HG03460 (cell line): ENCODE measurements around the gene ORAI1.

Experiments
- ATAC-seq: cut with Tn5 transposase; IDR thresholded peaks from one replicate; pipeline ENCODE4 v1.9.1; 2021; ENCODE audit not compliant: unreplicated experiment

Gene ORAI1

DNA sequence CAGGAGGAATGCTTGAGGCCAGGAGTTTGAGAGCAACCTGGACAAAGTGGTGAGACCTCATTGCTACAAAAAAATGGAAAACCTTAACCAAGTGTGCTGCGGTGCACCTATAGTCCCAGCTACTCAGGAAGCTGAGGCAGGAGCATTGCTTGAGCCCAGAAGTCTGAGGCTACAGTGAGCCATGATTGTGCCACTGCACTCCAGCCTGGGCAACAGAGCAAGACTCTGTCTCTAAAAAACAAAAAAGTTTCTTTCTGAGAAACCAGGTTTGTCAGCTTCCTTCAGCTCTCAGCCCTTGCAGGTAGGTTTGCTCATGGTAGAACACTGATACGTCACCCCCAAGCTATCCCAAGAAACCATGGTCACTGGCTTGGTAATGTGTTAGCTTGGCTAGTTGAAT is 63.1 kb downstream of the ORAI1 start:
- ATAC-seq: no peak
